Gastrocnemius medialis (tissue), 4 donors: ENCODE measurements around the gene LFNG. TPM values are rescaled to one million over a fixed set of nuclear protein-coding genes. Genes with fewer than 3 reads are reported as not detected.

Experiments used
- ATAC-seq, 2 donors: fragments of 150-250 bp; one replicate each; pipeline ENCODE4 v1.9.1; 2016
- DNase-seq, 2 donors: peaks; one replicate each; pipeline ENCODE4 v3.0.0-alpha.2; 2019
- H3K27ac ChIP-seq, 4 donors: fragments of 200-600 bp; sonication (generic); 1 replicate in 1 of 4; 2 replicates in 3 of 4; pipeline ENCODE4 v1.5.1; 2016 to 2018; ENCODE audit warnings: mild to moderate bottlenecking in 2 of 4, moderate library complexity in 1 of 4
- H3K27me3 ChIP-seq, 3 donors: fragments of 200-600 bp; sonication (generic) in 2 of 3; 1 replicate in 1 of 3; 2 replicates in 2 of 3; pipeline versions ENCODE4 v1.5.1 to v1.6.0; 2016 to 2019; ENCODE audit warnings: mild to moderate bottlenecking in 1 of 3, moderate library complexity in 1 of 3
- H3K36me3 ChIP-seq, 2 donors: fragments of 200-600 bp; sonication (generic) in 1 of 2; one replicate each; pipeline ENCODE4 v1.5.1; 2017 to 2018
- H3K4me1 ChIP-seq, 2 donors: fragments of 200-600 bp; sonication (generic) in 1 of 2; one replicate each; pipeline ENCODE4 v1.5.1; 2016 to 2017; ENCODE audit warnings: mild to moderate bottlenecking in 2 of 2
- H3K4me3 ChIP-seq, 4 donors: fragments of 200-600 bp; sonication (generic) in 3 of 4; 1 replicate in 1 of 4; 2 replicates in 3 of 4; pipeline ENCODE4 v1.5.1; 2016 to 2019; ENCODE audit warnings: mild to moderate bottlenecking in 2 of 4
- H3K9me3 ChIP-seq, 3 donors: fragments of 200-600 bp; sonication (generic) in 2 of 3; 1 replicate in 1 of 3; 2 replicates in 2 of 3; pipeline ENCODE4 v1.5.1; 2016 to 2019
- POLR2A ChIP-seq, 2 donors: fragments of 450-650 bp; IDR thresholded peaks; one replicate each; pipeline ENCODE4 v1.6.1; 2017; ENCODE audit warnings: antibody characterized with exemption in 2 of 2, mild to moderate bottlenecking in 2 of 2, moderate library complexity in 2 of 2
- in situ Hi-C, 4 donors: fragments of 200-750 bp; cut with MboI; loops; one replicate each; pipeline versions ENCODE4 v1.15.0 to v1.8.0; 2017; ENCODE audit warnings: low sequenced_read_pairs in 4 of 4
- intact Hi-C: fragments of 100-400 bp; cut with DNase I; formaldehyde crosslinking; loops from one replicate; pipeline ENCODE4 v1.15.1; 2023; ENCODE audit warnings: low total_unique reads
- microRNA-seq, 2 donors: library from miRNA; unstranded; fragments of <30 nt; microRNA quantifications; one replicate each; pipeline ENCODE4, GENCODE V29; 2016; ENCODE audit warnings: borderline replicate concordance in 2 of 2
- total RNA-seq, 4 donors: library from RNA; depleted of rRNA; stranded (reverse); fragments of >200 nt; gene quantifications; one replicate each; pipeline versions ENCODE4 v1.1.0 to v1.2.3, GENCODE V29; 2016
- TF ChIP-seq, protein P1 (sequence below), 5 experiments: fragments of 450-650 bp in 3 of 5; fragments of 200-600 bp in 2 of 5; sonication (generic) in 2 of 5; IDR thresholded peaks in 4 of 5; conservative IDR thresholded peaks in 1 of 5; 1 replicate in 4 of 5; 2 replicates in 1 of 5; pipeline ENCODE4 v1.5.1; 2016 to 2019; ENCODE audit warnings: antibody characterized with exemption in 5 of 5, mild to moderate bottlenecking in 3 of 5, moderate library complexity in 3 of 5

LFNG gene
- total RNA-seq, 4 donors from 2014 or later = 1.0 to 5.9 (median 1.7) TPM

GRCh38 chr7:2575046-2575732 lies 55.6 kb downstream of the LFNG start:
- intact Hi-C loops = no loop called here
- Histone ChIP-seq H3K9me3 (no peaks in the 10 kb centered on the region), H3K27me3 (no peaks in the 10 kb centered on the region), H3K4me1 (no peaks in the 10 kb centered on the region), H3K4me3 (no peak overlapping the region), H3K36me3 (peaks cover 0 to 5% of the 10 kb centered on the region in 2 donors), H3K27ac (no peak overlapping the region)
- ATAC-seq (no peak), DNase-seq (no peak)
- TF ChIP-seq POLR2A (IDR thresholded peaks at IDR 0.05) = no peak
- TF ChIP-seq, protein P1, sequence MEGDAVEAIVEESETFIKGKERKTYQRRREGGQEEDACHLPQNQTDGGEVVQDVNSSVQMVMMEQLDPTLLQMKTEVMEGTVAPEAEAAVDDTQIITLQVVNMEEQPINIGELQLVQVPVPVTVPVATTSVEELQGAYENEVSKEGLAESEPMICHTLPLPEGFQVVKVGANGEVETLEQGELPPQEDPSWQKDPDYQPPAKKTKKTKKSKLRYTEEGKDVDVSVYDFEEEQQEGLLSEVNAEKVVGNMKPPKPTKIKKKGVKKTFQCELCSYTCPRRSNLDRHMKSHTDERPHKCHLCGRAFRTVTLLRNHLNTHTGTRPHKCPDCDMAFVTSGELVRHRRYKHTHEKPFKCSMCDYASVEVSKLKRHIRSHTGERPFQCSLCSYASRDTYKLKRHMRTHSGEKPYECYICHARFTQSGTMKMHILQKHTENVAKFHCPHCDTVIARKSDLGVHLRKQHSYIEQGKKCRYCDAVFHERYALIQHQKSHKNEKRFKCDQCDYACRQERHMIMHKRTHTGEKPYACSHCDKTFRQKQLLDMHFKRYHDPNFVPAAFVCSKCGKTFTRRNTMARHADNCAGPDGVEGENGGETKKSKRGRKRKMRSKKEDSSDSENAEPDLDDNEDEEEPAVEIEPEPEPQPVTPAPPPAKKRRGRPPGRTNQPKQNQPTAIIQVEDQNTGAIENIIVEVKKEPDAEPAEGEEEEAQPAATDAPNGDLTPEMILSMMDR (IDR thresholded peaks at IDR 0.05 in 4 of 5, conservative IDR thresholded peaks at IDR 0.05 in 1 of 5) = no peak
- in situ Hi-C loops = no loop called here

DNA sequence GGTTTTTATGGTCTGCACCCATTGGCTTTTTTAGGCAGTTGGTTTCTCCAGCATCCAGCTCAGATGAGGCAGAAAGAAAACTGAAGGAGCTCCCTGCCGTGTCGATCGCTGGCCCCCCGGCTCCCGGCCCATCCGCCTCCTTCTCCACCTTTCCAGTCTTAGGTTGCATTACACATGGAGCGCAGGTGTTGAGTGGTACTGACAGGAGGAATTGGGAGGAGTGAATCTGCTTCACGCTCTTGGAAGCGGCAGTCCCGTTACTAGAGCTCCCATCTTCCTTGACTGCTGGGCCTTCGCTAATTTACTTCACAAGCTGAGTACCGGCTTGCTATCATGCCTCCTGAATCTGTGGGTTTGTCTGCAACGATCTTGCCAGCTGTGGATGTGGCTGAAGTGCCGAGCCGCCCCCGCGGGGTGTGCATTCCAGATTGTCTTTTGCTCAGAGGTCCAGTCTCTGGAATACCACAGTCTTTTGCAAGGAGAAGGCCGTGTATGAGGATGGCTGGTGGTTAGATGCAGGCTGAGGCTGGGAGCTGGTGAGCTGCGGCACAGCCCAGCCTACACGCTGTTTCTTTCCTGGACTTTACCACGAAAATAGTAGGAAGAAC lies 56.3 kb downstream of the LFNG start:
- ATAC-seq = no peak
- in situ Hi-C loops = no loop called here
- peaks cover 0 to 5% of the 10 kb centered on the region in 2 donors for H3K36me3 ChIP-seq
- TF ChIP-seq, protein P1 (IDR thresholded peaks at IDR 0.05 in 4 of 5, conservative IDR thresholded peaks at IDR 0.05 in 1 of 5) = no peak
- TF ChIP-seq POLR2A (IDR thresholded peaks at IDR 0.05) = no peak
- intact Hi-C loops = no loop called here
- H3K27ac ChIP-seq = no peak overlapping the region
- no peak for DNase-seq
- no peaks in the 10 kb centered on the region for H3K9me3 ChIP-seq
- H3K4me1 ChIP-seq = no peaks in the 10 kb centered on the region
- H3K4me3 ChIP-seq = no peak overlapping the region
- H3K27me3 ChIP-seq = no peaks in the 10 kb centered on the region

- in situ Hi-C loops = no loop called here
- intact Hi-C loops = no loop called here
- no peak for ATAC-seq
- no peaks in the 10 kb centered on the region for H3K27me3 ChIP-seq
- H3K9me3 ChIP-seq = no peaks in the 10 kb centered on the region
- no peak for DNase-seq
- H3K27ac ChIP-seq = no peak overlapping the region
- H3K4me1 ChIP-seq = no peaks in the 10 kb centered on the region
- TF ChIP-seq POLR2A (IDR thresholded peaks at IDR 0.05) = no peak
- TF ChIP-seq, protein P1 (IDR thresholded peaks at IDR 0.05 in 4 of 5, conservative IDR thresholded peaks at IDR 0.05 in 1 of 5) = no peak
- H3K4me3 ChIP-seq = no peak overlapping the region
- H3K36me3 ChIP-seq = peaks cover 0 to 5% of the 10 kb centered on the region in 2 donors
Observed at GRCh38 chr7:2576742-2577491, 57.3 kb downstream of the LFNG start.

Small RNA genes within 50 kb of the gene (microRNA-seq; reads per million reads assigned to microRNA genes)
- 0 reads per million in 2 donors for gene MIR4648

Other genes starting within 250 kb of the LFNG start
- gene SNX8, start 205.3 kb upstream of the LFNG start, total RNA-seq = 10 to 100 TPM in 3 of 4 donors, 1 to 10 TPM in 1; 6.4 to 28.1 (median 24.8) TPM
- 100 to 1,000 TPM; 105 to 207 (median 195) TPM for gene EIF3B, start 164.9 kb upstream of the LFNG start, total RNA-seq
- 10 to 100 TPM in 2 of 4 donors, 1 to 10 TPM in 2; 5.5 to 13.1 (median 10.1) TPM for gene CHST12, start 116.2 kb upstream of the LFNG start, total RNA-seq
- not detected for gene GRIFIN, start 43.4 kb upstream of the LFNG start, total RNA-seq
- 10 to 100 TPM; 15.3 to 36.4 (median 20.2) TPM for gene BRAT1, start 35.8 kb downstream of the LFNG start, total RNA-seq
- gene IQCE, start 39.2 kb downstream of the LFNG start, total RNA-seq = 10 to 100 TPM in 1 of 4 donors, 1 to 10 TPM in 3; 6.3 to 11.5 (median 8.8) TPM
- gene TTYH3, start 112.2 kb downstream of the LFNG start, total RNA-seq = 10 to 100 TPM in 1 of 4 donors, 1 to 10 TPM in 3; 2.9 to 14.8 (median 5.2) TPM
- not detected for gene AMZ1, start 168.4 kb downstream of the LFNG start, total RNA-seq